Lung (tissue), 12 donors: ENCODE results near the gene ABHD8. TPM values are rescaled to one million over a fixed set of nuclear protein-coding genes. Genes with fewer than 3 reads are reported as not detected.

Source experiments
- ATAC-seq: fragments of 200-7000 bp; cut with Tn5 transposase; one replicate; pipeline ENCODE4 v1.9.1; 2020; ENCODE audit warnings: moderate number of reproducible peaks; ENCODE audit not compliant: insufficient read depth, low FRiP score
- DNase-seq, 3 donors: peaks; one replicate each; pipeline ENCODE4 v3.0.0-alpha.2; 2013 to 2017
- H3K27ac ChIP-seq, 2 donors: one replicate each; pipeline ENCODE4 v1.5.1; 2013; ENCODE audit warnings: mild to moderate bottlenecking in 2 of 2, moderate library complexity in 2 of 2, control low read depth in 1 of 2, inconsistent platforms in 1 of 2, low read depth in 1 of 2, low read length in 1 of 2
- H3K27me3 ChIP-seq, 3 donors: one replicate each; pipeline ENCODE4 v1.5.1; 2013; ENCODE audit warnings: low read length in 2 of 3; ENCODE audit not compliant: control insufficient read depth in 3 of 3, insufficient read depth in 3 of 3
- H3K36me3 ChIP-seq, 4 donors: one replicate each; pipeline ENCODE4 v1.5.1; 2013; ENCODE audit warnings: low read length in 4 of 4, mild to moderate bottlenecking in 1 of 4, moderate library complexity in 1 of 4; ENCODE audit not compliant: control insufficient read depth in 4 of 4, insufficient read depth in 4 of 4
- H3K4me1 ChIP-seq, 5 donors: one replicate each; pipeline ENCODE4 v1.5.1; 2013; ENCODE audit warnings: low read length in 5 of 5, mild to moderate bottlenecking in 2 of 5, moderate library complexity in 1 of 5; ENCODE audit not compliant: control insufficient read depth in 5 of 5, insufficient read depth in 5 of 5
- H3K4me3 ChIP-seq: one replicate; pipeline ENCODE4 v1.5.1; 2013; ENCODE audit warnings: mild to moderate bottlenecking, control low read depth, moderate library complexity
- H3K9ac ChIP-seq, 2 donors: one replicate each; pipeline ENCODE4 v1.5.1; 2013; ENCODE audit warnings: low read length in 2 of 2, control low read depth in 1 of 2; ENCODE audit not compliant: insufficient read depth in 1 of 2
- H3K9me3 ChIP-seq, 4 donors: one replicate each; pipeline ENCODE4 v1.5.1; 2013; ENCODE audit warnings: low read length in 3 of 4, mild to moderate bottlenecking in 1 of 4, moderate library complexity in 1 of 4; ENCODE audit not compliant: control insufficient read depth in 4 of 4, insufficient read depth in 3 of 4
- WGBS, 2 donors: extraction: QIAGEN DNeasy Blood & Tissue Kit; methylation state at CpG; one replicate each; pipeline ENCODE4 v1.1.7; 2013; 5-methylcytosine and 5-hydroxymethylcytosine counted together
- polyA plus RNA-seq, 2 donors: library from polyadenylated mRNA; stranded (reverse); fragments of 200-250 nt; gene quantifications; one replicate each; pipeline ENCODE4 v1.2.1, GENCODE V29; 2013
- total RNA-seq, 2 donors: library from RNA; depleted of rRNA in 1 of 2; stranded (reverse); fragments of >200 nt in 1 of 2; gene quantifications; one replicate each; pipeline ENCODE4 v1.2.1, GENCODE V29; 2014 to 2021
- TF ChIP-seq, protein P1 (sequence below): IDR thresholded peaks from 2 replicates; pipeline ENCODE4 v1.5.1; 2012; ENCODE audit warnings: mild to moderate bottlenecking; ENCODE audit errors: control extremely low read depth, extremely low read depth
- donor health status: control.
- donor health status: control.
- donor health status: Bipolar disorder and iron deficiency.
- donor health status: healthy.
- donor health status: DM: yes; HTN: yes; CAD: no.

The ABHD8 gene
- total and polyA plus RNA-seq, 4 donors, result 12.8 to 23.0 (median 15.1) TPM

DNA sequence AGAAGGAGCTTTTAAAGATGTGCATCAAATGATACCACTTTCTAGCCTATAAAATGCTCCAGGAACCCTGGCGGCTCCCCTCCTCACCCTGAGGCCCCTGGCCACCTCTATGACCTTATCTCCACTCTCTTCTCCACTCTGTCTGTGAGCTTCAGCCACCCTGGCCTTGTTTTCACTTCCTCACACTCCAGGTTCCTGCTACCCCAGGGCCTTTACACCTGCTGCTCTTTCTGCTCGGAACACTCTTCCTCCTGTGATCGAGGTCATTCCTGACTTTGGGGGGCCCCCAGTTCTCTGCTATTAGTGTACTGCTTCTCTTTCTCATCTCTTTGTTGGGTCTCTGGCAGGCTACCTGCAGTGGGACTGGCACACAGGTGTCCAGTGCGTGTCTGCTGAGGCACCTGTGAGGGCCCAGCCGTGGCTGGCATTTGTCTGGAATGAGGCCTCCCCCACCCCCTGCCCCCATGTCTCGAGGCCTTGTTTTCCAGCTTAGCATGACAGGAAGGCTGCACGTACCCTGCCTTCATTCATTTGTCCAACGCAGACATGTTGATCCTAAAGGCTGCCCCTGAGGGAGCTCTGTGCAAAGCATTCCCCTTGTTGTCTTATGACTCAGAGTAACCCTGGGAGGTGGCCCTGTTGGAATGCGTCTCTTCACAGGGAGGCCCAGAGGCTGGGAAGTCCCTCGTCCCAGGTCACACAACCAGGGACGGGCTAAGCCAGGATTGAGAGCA is 8.4 kb upstream of the ABHD8 start:
- 72 to 80% methylated on average over 11 of the region's 11 CpGs for WGBS, 2 donors

DNA sequence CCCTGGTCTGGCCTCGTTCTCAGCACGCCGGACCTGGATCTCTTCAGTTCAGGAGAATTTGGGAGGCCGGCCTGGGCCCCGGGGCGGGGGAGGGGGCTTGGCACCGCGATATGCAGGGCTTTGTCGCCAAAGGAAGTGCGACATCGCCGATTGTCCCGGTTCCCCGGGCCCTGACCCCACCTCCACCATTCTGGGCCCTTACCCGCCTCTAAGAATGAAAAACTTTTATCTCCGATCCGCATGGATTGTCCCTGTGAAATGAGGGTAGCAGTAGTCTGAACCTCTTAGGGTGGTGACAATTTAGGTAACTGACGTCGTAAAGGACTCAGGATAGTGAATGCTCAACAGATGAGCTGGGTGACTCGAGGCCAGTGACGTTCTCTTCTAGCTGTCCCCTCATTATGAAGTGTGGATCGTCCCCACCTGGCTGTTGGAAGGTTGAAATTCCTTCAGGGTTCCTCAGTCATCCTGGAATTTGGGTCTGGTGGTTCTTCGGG is 6.8 kb upstream of the ABHD8 start:
- no peak for DNase-seq
- TF ChIP-seq, protein P1, sequence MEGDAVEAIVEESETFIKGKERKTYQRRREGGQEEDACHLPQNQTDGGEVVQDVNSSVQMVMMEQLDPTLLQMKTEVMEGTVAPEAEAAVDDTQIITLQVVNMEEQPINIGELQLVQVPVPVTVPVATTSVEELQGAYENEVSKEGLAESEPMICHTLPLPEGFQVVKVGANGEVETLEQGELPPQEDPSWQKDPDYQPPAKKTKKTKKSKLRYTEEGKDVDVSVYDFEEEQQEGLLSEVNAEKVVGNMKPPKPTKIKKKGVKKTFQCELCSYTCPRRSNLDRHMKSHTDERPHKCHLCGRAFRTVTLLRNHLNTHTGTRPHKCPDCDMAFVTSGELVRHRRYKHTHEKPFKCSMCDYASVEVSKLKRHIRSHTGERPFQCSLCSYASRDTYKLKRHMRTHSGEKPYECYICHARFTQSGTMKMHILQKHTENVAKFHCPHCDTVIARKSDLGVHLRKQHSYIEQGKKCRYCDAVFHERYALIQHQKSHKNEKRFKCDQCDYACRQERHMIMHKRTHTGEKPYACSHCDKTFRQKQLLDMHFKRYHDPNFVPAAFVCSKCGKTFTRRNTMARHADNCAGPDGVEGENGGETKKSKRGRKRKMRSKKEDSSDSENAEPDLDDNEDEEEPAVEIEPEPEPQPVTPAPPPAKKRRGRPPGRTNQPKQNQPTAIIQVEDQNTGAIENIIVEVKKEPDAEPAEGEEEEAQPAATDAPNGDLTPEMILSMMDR, result no peak
- no peak for ATAC-seq
- H3K27me3 ChIP-seq, result no peaks in the 10 kb centered on the region
- peak overlapping the region; percentile 82 for H3K4me3 ChIP-seq
- 6 to 8% methylated on average over 23 of the region's 23 CpGs for WGBS, 2 donors
- H3K9me3 ChIP-seq, result no peaks in the 10 kb centered on the region
- H3K27ac ChIP-seq, result peak overlapping the region; percentile 76 to 78
- H3K9ac ChIP-seq, result peak overlapping the region; percentile 56 to 84
- H3K36me3 ChIP-seq, result peaks cover 3 to 22% (median 6%) of the 10 kb centered on the region in 4 donors
- peaks cover 0 to 18% (median 6%) of the 10 kb centered on the region in 5 donors for H3K4me1 ChIP-seq

More for the DNA sequence above, 8.4 kb upstream of the ABHD8 start:
- H3K36me3 ChIP-seq, result peaks cover 11 to 31% (median 12%) of the 10 kb centered on the region in 4 donors
- no peak overlapping the region for H3K9ac ChIP-seq
- TF ChIP-seq, protein P1, result no peak
- no peak overlapping the region for H3K4me3 ChIP-seq
- DNase-seq, result no peak
- no peaks in the 10 kb centered on the region for H3K9me3 ChIP-seq
- H3K27ac ChIP-seq, result peak overlapping the region in 1 of 2 donors; percentile 17
- H3K27me3 ChIP-seq, result no peaks in the 10 kb centered on the region
- no peak for ATAC-seq
- peaks cover 0 to 10% (median 6%) of the 10 kb centered on the region in 5 donors for H3K4me1 ChIP-seq

DNA sequence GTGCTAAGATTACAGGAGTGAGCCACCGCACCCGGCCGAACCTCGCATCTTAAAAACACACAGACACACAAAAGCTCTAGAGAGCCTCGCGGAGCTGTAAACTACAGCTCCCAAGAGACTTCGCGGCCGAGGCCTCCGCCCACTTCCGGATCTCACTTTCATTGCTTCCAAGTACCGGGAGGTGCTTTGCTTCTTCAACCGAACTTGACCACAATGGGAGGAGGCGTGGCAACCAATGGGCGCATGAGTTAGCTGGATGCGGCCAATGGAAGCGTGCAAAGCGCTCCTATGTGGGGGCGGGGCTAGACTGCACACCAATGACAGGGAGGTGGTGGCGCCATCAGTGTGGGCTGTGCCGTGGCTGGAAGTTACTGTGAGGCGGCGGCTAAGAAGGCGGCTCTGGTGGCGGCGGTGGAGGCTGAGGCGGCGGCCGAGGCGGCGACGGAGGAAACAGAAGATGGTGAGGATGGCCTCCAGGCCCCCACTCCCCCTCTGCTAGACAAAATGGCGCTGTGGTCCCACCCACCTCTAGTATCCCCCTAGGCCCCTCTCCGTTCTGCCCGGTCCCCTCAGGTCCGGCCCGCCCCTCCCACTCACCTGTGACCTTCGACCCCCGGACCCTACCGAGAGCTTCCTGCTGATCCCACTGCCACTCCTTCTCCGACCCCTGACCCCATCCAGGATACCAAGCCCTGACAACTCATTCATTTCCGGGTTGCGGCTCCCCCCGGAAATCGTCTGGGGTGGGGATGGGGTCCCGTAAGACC is 6.2 kb upstream of the ABHD8 start, which contains the start of gene DDA1:
DDA1 (plus strand) TSS at position 366 of the 767 bp plus-strand sequence; CDS start at position 458, 92 bp downstream.
- DNase-seq (peak; percentile 100), ATAC-seq (peak; percentile 81)
- Histone ChIP-seq H3K4me1 (peaks cover 0 to 24% (median 6%) of the 10 kb centered on the region in 5 donors), H3K4me3 (peak within 1 kb of the TSS; percentile 82), H3K27ac (peak within 1 kb of the TSS; percentile 76 to 78), H3K36me3 (peaks cover 0 to 18% (median 1%) of the 10 kb centered on the region in 4 donors), H3K9ac (peak within 1 kb of the TSS; percentile 56 to 84), H3K27me3 (no peaks in the 10 kb centered on the region), H3K9me3 (no peaks in the 10 kb centered on the region)
- TF ChIP-seq, protein P1, result no peak
- WGBS, 2 donors, result 0% methylated on average over 44 to 46 of the region's 46 CpGs
